ENCODE measurements around the gene MAST4.

MAST4 gene

GRCh38 chr5:67215519-67216471 is 619.6 kb downstream of the MAST4 start:
- H3K4me3 ChIP-seq (ENCODE audit: low read depth, low read length): no peak overlapping the region
- DNase-seq (ENCODE audit: low read depth): no peak

GRCh38 chr5:67216564-67216963 is 620.4 kb downstream of the MAST4 start:
- H3K4me3 ChIP-seq (ENCODE audit: low read depth, low read length): no peak overlapping the region
- DNase-seq (ENCODE audit: low read depth): no peak
